GM18858 (cell line): ENCODE measurements around the gene SH2D6.
"Not testable (repeated sequence)": the region's sequence is repeated elsewhere in the genome, so short reads cannot be mapped to it uniquely, and the experiment has no call there.

Experiments used
- ATAC-seq: cut with Tn5 transposase; IDR thresholded peaks from one replicate; pipeline ENCODE4 v1.9.1; 2021; ENCODE audit not compliant: unreplicated experiment

The SH2D6 gene

GRCh38 chr2:85397925-85398331 lies 20.6 kb upstream of the SH2D6 start:
- no peak for ATAC-seq

GRCh38 chr2:85398426-85399182 lies 19.9 kb upstream of the SH2D6 start:
- ATAC-seq = no peak

GRCh38 chr2:85399183-85399455 lies 19.4 kb upstream of the SH2D6 start:
- no peak for ATAC-seq

GRCh38 chr2:85400023-85400422 lies 18.5 kb upstream of the SH2D6 start:
- no peak for ATAC-seq

GRCh38 chr2:85400541-85401463 lies 17.7 kb upstream of the SH2D6 start:
- ATAC-seq = no peak

- no peak for ATAC-seq
These were observed 17.1 kb upstream of the SH2D6 start for GRCh38 chr2:85401464-85401805.

GRCh38 chr2:85401844-85402243 lies 16.7 kb upstream of the SH2D6 start:
- no peak for ATAC-seq

- ATAC-seq = peak; percentile 41
These were observed 13.1 kb upstream of the SH2D6 start for GRCh38 chr2:85405201-85406059.

GRCh38 chr2:85409845-85410583 lies 8.5 kb upstream of the SH2D6 start, which contains the start of gene CAPG:
TSS of gene CAPG (minus strand) at chr2:85410366. CDS start at chr2:85402145, 8,221 bp downstream.
- ATAC-seq = peak; percentile 30

GRCh38 chr2:85410584-85411404 lies 7.7 kb upstream of the SH2D6 start:
- no peak for ATAC-seq

- no peak for ATAC-seq
These were observed 7.1 kb upstream of the SH2D6 start for GRCh38 chr2:85411405-85411748.

GRCh38 chr2:85413592-85414420 lies 4.7 kb upstream of the SH2D6 start:
- ATAC-seq = no peak

GRCh38 chr2:85414421-85414759 lies 4.1 kb upstream of the SH2D6 start:
- ATAC-seq = not testable (repeated sequence)

GRCh38 chr2:85414761-85415553 lies 3.6 kb upstream of the SH2D6 start:
- no peak for ATAC-seq

GRCh38 chr2:85415980-85416650 lies 2.4 kb upstream of the SH2D6 start:
- no peak for ATAC-seq

GRCh38 chr2:85419009-85419675 lies 628 bp downstream of the SH2D6 start:
- no peak for ATAC-seq

- ATAC-seq = peak; percentile 45
These were observed 2.2 kb downstream of the SH2D6 start for GRCh38 chr2:85420536-85421259.
